ENCODE results near the gene NTPCR. TPM values are rescaled to one million over a fixed set of nuclear protein-coding genes. Genes with fewer than 3 reads are reported as not detected.
A peak's percentile ranks its signal among the peaks of the same experiment; 100 is the strongest.
"Not testable (repeated sequence)": the region's sequence is repeated elsewhere in the genome, so short reads cannot be mapped to it uniquely, and the experiment has no call there.

The NTPCR gene
- total RNA-seq, 2 donors from 2014 or later, result 59.0 to 85.4 TPM

DNA sequence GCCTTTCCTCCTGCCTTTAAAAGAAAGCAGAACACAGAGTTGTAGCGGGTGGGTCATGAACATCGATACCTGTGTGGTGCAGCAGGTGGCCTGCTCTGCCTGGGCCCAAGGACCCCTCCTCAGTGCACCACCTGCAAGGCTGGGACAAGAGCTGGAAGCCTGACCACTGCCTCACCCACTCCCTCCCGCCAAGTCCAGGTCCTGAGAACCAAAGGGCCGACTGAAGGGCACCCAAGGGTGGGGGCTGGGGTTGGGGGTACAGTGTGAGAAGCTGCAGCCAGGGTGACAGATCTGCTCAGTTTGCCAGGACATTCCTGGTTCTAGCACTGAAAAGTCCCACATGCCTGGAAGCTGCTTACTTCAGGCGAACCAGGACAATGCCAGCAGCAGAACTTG, 36.1 kb downstream of the NTPCR start:
- DNase-seq (ENCODE audit: low spot score in 2 of 2), result no peak
- peaks cover 0 to 2% of the 10 kb centered on the region in 2 donors for H3K36me3 Mint-ChIP-seq
- no peaks in the 10 kb centered on the region for H3K9me3 Mint-ChIP-seq
- no peak overlapping the region for H3K27ac Mint-ChIP-seq
- ATAC-seq, result no peak

DNA sequence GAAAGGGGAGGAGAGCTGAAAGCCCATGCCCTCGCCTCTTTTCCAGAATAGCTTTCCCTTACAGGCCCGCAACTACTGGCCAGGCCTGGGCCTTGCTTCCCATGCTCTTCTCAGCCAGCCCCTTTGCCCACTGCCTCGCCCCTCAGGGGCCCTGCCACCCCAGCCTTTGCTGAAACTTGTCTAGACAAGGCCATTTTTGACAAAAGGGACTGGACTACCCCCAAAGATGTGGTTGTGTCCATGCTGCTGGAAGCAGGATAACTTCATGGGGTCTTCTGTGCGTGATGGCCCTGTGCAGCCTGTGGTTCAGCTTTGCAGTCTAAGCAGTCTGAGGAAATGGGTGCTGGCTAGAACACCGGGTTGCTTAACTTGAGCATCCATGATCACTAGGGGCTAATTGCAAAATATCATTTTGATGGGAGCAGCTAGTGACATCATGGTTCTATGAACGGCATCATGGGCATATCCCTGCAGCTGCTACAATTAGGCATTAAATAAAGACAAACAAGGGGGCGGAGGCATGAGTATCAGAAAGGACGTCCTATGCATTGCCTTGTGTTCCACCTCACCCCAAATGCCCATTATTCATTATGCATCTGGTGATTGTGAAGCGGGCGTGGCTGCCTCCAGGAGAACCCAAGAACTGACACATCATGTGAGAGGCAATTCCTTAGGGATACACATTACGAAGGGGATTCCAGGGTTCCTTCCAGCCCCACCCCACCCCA, 36.8 kb downstream of the NTPCR start:
- DNase-seq (ENCODE audit: low spot score in 2 of 2) (no peak), ATAC-seq (no peak)
- Mint-ChIP-seq H3K27ac (peak overlapping the region in 1 of 2 donors; percentile 29), H3K36me3 (peaks cover 0 to 9% of the 10 kb centered on the region in 2 donors), H3K9me3 (no peaks in the 10 kb centered on the region)

DNA sequence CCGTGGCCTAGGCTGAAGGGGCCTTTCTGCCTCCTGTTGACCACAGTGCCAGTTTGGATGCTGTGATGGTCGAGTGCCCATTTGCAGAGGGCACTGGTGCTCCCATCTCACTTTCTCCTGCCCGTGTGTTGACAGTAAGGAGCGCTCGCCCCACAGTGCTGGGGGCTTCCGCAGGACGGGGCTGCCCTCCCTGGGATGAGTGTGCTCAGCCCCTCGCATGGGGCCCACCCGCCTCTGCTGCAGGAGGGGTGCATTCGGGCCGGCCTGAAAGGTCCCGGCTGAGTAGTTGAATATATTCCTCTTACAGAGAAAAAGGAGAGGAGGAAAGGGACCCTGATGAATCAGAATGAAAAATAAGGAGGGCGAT, 37.3 kb downstream of the NTPCR start:
- DNase-seq (ENCODE audit: low spot score in 2 of 2), result no peak
- no peak for ATAC-seq
- H3K9me3 Mint-ChIP-seq, result peaks cover 0 to 2% of the 10 kb centered on the region in 2 donors
- peaks cover 2 to 14% of the 10 kb centered on the region in 2 donors for H3K36me3 Mint-ChIP-seq
- no peak overlapping the region for H3K27ac Mint-ChIP-seq

DNA sequence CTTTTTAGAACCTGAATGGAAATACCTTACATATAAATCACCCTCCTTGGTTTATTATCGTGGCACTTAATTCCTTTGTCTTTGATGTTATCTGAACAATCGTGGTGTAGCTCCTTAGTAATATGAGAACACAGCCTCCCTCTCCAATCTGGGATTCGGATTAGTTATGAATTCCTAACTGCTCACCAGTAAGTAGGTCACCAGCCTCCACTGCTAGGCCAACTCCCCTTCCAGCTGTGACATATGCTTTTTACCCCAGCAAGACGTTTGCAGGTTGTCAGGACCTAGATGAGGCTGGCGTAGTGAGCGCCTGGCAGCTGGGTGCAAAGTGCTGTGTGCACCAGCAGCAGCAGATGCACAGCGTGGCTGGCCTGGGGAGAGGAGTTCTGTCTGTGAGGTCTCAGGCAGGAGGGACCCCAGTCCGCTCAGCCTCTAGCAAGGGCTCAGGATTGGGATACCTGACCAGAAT, 38.2 kb downstream of the NTPCR start:
- H3K36me3 Mint-ChIP-seq, result peaks cover 10 to 23% of the 10 kb centered on the region in 2 donors
- no peak for DNase-seq (ENCODE audit: low spot score in 2 of 2)
- H3K27ac Mint-ChIP-seq, result no peak overlapping the region
- no peak for ATAC-seq
- H3K9me3 Mint-ChIP-seq, result peaks cover 5 to 9% of the 10 kb centered on the region in 2 donors

DNA sequence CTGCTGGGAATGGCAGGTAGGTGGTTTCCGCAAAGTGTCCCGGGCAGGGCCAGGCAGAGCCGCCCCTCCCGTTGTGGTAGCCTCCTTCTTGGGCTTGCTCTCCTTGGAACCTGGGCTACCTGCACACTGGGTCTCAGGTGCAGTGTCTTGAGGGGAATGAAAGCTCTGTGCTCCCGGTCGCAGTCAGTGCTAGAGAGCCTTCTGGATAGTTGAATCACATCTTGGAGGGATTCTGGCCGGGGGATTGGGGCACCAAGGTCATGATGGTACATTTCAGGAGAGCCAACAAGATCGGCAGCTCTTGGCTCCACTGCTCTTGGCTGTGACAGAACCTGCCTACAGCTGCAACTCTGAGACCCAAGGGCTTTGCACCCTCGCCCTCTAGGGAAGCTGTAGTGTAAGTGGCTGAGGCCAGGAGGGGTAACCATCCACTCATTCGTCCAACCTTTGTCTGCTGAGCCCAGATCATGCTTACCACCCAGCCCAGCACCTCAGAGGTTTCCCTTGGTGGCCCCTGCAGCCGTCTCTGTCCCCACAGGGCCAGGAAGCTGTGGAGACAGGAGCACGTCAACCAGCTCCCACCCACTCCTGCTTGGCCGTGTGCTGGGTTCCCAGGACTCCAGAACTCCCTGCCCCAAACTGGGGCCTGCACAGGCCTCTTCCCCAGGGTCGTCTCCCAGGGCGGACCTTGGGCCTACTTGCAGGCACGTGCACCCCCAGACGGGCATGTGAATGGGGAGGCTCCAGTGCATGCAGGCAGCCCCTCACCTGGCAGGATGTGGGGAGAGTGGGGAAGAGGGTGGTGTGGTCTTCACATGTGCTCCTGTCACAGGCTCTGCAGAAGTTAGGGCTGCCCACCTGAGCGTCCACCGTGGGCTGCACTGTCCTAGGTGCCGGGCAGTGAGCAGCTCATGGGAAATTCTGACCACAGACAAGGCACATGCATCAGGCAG, 40.0 kb downstream of the NTPCR start:
- DNase-seq (ENCODE audit: low spot score in 2 of 2) (no peak), ATAC-seq (no peak)
- H3K9me3 Mint-ChIP-seq, result peaks cover 8 to 19% of the 10 kb centered on the region in 2 donors
- H3K36me3 Mint-ChIP-seq, result peaks cover 28 to 41% of the 10 kb centered on the region in 2 donors
- H3K27ac Mint-ChIP-seq, result peak overlapping the region; percentile 34 to 92

DNA sequence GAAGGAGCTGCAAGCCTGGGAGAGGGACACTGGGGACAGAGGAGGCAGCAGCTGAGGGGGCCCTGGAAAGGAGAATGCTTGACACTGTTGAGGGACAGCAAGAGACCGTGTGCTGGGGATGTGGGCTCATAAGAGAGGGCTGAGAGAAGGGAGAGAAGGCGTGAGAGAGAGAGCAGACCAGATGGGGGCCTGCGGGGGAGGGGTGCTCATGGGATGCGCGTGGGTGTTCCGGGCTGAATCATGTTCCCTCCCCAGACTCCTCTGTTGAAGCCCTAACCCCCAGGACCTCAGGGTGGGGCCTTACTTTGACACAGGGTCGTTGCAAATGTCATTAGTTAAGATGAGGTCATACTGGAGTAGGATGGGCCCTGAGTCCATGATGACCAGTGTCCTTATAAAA, 40.8 kb downstream of the NTPCR start:
- DNase-seq (ENCODE audit: low spot score in 2 of 2) (no peak), ATAC-seq (no peak)
- peaks cover 8 to 19% of the 10 kb centered on the region in 2 donors for H3K9me3 Mint-ChIP-seq
- peak overlapping the region; percentile 34 to 92 for H3K27ac Mint-ChIP-seq
- H3K36me3 Mint-ChIP-seq, result peaks cover 28 to 43% of the 10 kb centered on the region in 2 donors

DNA sequence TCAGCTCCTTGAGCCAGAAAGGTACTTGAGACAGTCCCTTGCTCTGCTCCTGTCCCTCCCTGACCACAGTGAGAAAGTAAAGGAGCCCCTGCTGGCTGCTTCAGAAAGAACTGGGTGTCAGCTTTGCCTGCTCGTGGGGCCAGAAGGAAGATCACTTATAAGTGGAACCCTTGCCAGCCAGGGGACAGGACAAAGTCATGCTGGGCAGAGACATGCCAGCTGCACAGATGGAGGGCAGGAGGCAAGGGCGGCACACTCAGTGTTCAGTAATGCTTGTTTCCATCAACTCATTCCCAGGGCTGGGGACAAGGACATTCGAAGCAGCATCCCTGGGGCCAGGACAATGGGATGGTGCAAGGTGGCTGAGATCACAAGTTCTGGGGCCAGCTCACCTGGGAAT, 41.8 kb downstream of the NTPCR start:
- DNase-seq (ENCODE audit: low spot score in 2 of 2) (no peak), ATAC-seq (no peak)
- Mint-ChIP-seq H3K36me3 (peaks cover 38 to 53% of the 10 kb centered on the region in 2 donors), H3K9me3 (peaks cover 8 to 23% of the 10 kb centered on the region in 2 donors), H3K27ac (no peak overlapping the region)

DNA sequence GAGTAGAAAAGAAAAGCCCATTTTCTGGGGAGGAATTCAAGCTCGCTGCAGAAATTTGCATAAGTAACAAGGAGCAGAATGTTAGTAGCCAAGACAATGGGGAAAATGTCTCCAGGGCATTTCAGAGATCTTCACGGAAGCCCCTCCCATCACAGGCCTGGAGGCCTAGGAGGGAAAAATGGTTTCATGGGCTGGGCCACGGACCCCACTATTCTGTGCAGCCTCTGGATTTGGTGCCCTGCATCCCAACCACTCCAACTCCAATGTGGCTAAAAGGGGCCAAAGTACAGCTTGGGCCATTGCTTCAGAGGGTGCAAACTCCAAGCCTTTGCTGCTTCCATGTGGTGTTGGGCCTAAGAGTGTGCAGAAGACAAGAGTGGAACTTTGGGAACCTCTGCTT, 43.1 kb downstream of the NTPCR start:
- ATAC-seq (no peak), DNase-seq (ENCODE audit: low spot score in 2 of 2) (no peak)
- Mint-ChIP-seq H3K9me3 (peaks cover 8 to 23% of the 10 kb centered on the region in 2 donors), H3K27ac (no peak overlapping the region), H3K36me3 (peaks cover 50 to 65% of the 10 kb centered on the region in 2 donors)

DNA sequence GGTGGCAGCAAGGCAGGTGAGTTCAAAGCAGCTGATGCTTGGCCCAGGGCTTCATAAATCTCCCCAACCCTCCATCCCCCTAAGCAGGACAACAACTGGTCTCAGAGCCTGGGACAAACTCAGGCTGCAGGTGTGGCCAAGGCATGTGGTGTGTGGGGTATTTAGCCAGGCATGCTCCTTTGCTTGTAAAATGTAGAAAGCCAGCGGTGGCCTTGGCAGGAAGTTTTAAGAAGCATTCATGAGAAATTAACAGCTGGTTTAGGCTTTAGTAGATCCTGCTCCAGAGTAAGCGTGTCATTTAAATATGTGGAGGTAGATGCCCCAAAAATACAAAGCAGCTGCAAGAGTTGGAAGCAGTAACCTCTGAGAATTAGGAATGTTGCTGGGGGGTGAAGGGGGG, 44.8 kb downstream of the NTPCR start:
- Mint-ChIP-seq H3K27ac (no peak overlapping the region), H3K36me3 (peaks cover 56 to 69% of the 10 kb centered on the region in 2 donors), H3K9me3 (peaks cover 8 to 23% of the 10 kb centered on the region in 2 donors)
- DNase-seq (ENCODE audit: low spot score in 2 of 2), result no peak
- ATAC-seq, result no peak

DNA sequence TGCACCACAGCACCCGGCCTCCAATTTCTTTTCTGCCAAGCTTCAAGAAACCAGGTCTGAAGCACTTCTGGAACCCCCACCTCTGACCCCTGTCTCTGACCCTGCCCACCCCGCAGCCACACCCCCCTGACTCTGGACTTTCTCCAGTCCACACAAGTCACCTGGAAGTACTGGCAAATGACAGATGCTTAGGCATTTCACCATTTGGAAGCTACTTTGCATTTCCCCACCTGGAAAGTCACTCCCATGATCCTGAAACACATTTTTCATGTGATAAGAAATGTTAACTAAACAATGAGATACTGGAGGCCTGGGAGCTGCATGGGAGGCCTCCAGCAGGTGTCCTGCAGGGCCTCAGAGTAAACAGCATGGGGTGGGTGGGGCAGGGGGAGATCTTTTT, 45.7 kb downstream of the NTPCR start:
- H3K9me3 Mint-ChIP-seq, result peaks cover 8 to 23% of the 10 kb centered on the region in 2 donors
- peak overlapping the region in 1 of 2 donors; percentile 62 for H3K27ac Mint-ChIP-seq
- ATAC-seq (no peak), DNase-seq (ENCODE audit: low spot score in 2 of 2) (no peak)
- peaks cover 62 to 74% of the 10 kb centered on the region in 2 donors for H3K36me3 Mint-ChIP-seq

DNA sequence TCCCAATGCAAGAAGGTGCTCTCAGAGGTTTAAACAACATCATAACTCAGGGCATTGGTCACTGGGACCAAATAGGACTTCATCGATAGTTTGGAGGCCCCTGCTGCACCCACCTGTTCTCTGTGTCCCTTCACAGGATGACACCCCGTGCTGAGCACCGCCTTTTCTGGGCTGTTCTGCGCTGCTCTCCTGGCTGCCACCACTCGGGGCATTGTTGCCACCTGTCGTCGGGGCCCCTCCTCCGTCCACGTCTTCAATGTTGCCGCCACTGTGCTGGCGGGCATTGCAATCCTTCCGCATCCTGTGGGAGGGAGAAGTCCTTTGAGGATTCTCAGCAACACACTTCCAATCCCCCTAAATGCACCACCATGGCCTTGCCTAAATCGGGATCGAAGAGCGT, 47.7 kb downstream of the NTPCR start:
- no peak for DNase-seq (ENCODE audit: low spot score in 2 of 2)
- no peak for ATAC-seq
- Mint-ChIP-seq H3K27ac (no peak overlapping the region), H3K9me3 (peaks cover 6 to 21% of the 10 kb centered on the region in 2 donors), H3K36me3 (peaks cover 56 to 63% of the 10 kb centered on the region in 2 donors)

DNA sequence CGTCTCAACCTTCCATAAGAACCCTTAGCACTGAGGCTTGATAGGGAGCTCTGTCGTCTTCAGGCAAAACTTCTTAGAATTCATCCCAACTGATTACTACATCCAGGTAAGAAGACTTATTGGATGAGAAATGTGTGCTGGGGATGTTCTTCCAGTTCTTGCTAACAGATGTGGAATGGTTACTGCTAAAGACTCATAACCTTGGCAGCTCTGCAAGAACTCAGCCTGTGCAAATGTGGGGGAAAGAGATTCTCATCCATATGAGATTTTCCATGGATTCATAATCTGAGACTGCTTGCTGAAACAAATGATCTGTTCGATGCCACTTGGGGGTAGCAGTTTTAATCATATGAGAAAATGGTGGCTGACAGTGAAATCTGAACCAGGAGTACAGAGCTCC, 48.2 kb downstream of the NTPCR start:
- ATAC-seq, result no peak
- H3K9me3 Mint-ChIP-seq, result peaks cover 5 to 18% of the 10 kb centered on the region in 2 donors
- peaks cover 51 to 57% of the 10 kb centered on the region in 2 donors for H3K36me3 Mint-ChIP-seq
- no peak for DNase-seq (ENCODE audit: low spot score in 2 of 2)
- H3K27ac Mint-ChIP-seq, result no peak overlapping the region

DNA sequence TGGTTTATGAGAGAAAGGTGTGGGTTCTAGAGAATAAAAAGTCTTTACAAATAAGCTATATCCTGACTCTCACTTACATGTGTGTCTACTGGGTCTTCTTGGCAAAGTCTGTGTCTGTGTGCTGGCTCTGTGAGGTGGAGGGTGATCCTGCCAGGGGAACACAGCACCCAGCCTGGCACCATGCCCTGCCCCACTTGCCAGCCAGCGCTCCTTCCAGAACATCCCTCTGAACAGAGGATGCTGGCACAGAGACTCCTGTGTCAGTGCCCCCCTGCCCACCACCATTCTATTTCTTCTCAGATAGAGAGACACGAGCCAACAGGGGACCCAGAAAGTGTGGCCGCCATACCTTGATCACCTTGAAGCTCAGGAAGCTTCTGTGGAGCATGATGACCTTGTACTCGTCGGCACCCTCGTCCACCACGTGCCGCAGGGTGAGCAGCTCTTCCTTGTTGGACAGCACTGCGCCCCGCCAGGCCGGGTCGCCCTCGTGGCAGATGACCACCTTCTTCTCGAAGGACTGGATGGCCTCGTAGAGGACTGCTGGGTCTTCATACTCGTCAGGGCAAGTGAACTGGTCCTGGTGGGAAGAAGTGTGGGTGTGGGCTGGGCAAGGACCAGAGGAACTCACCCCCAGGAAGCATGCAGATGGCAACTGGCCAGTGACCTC, 49.7 kb downstream of the NTPCR start:
- Mint-ChIP-seq H3K36me3 (peaks cover 37 to 43% of the 10 kb centered on the region in 2 donors), H3K9me3 (peaks cover 3 to 8% of the 10 kb centered on the region in 2 donors), H3K27ac (no peak overlapping the region)
- DNase-seq (ENCODE audit: low spot score in 2 of 2) (no peak), ATAC-seq (no peak)

DNA sequence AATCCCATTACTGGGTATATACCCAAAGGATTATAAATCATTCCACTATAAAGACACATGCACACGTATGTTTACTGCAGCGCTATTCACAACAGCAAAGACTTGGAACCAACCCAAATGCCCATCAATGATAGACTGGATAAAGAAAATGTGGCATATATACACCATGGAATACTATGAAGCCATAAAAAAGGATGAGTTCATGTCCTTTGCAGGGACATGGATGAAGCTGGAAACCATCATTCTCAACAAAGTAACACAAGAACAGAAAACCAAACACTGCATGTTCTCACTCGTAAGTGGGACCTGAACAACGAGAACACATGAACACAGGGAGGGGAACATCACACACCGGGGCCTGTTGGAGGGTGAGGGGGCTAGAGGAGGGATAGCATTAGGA, 53.2 kb downstream of the NTPCR start:
- H3K36me3 Mint-ChIP-seq, result peaks cover 8 to 17% of the 10 kb centered on the region in 2 donors
- not testable (repeated sequence) for ATAC-seq; H3K27ac Mint-ChIP-seq; DNase-seq (ENCODE audit: low spot score in 2 of 2); H3K9me3 Mint-ChIP-seq

DNA sequence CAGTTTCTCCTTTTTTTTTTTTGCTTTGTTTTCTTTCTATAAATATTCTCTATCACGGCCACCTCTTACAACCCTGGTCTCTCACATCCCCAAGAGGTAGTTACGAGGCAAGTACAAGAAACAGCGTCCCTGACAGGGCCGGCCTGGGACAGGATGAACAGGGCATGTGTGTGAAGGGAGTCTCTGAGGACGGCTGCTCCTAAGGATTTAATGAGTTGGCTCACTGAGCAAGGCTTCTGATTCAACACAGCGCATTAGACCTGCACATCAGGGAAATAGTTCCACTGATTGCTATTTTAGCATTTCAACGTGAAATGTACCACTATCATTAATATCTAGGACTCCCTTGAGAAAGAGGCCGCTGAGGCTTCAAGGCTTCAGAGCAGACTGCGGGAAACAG, 54.0 kb downstream of the NTPCR start:
- peaks cover 3 to 5% of the 10 kb centered on the region in 2 donors for H3K9me3 Mint-ChIP-seq
- H3K36me3 Mint-ChIP-seq, result peaks cover 6 to 12% of the 10 kb centered on the region in 2 donors
- no peak overlapping the region for H3K27ac Mint-ChIP-seq
- no peak for DNase-seq (ENCODE audit: low spot score in 2 of 2)
- ATAC-seq, result no peak

DNA sequence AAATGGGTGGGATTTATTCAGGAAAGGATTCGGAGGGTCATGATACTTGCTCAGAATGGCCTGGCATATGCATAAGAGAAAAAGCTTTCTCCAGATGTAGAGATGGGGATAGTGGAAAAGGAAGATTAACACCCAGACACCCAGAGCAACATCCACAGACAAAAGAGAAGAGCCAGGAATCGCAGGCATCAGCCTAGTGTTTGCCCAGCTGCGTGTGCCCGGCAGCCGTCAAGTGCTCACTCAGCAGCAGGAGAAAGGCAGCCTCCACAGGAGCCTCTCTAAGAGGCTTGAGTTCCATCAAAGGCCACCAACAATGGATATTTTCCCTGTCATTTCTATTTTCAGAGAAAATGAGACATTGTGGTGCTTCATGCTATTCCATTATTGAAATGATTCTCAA, 54.7 kb downstream of the NTPCR start:
- DNase-seq (ENCODE audit: low spot score in 2 of 2) (no peak), ATAC-seq (no peak)
- Mint-ChIP-seq H3K36me3 (peaks cover 6 to 12% of the 10 kb centered on the region in 2 donors), H3K27ac (no peak overlapping the region), H3K9me3 (peaks cover 3 to 5% of the 10 kb centered on the region in 2 donors)

DNA sequence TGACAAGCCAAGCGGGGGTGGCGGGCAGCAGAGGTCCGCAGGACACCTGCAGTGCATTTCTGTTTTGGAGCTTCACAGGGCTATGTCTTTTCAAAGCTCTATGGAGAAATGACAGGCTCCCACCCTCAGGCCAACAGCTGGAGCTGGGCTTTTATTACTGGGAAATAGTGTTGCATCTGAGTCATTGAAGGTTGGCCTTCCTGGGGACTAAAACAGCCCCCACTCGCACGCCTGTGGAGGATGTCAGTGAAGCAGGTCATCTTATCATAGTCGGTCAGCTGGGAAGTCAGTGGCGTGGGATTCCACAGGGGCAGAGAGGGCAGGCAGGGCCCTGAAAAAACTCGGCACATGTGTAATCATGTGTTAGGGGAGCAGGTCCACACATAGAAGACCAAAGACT, 55.3 kb downstream of the NTPCR start:
- Mint-ChIP-seq H3K36me3 (peaks cover 1 to 7% of the 10 kb centered on the region in 2 donors), H3K27ac (no peak overlapping the region), H3K9me3 (peaks cover 3 to 5% of the 10 kb centered on the region in 2 donors)
- DNase-seq (ENCODE audit: low spot score in 2 of 2) (no peak), ATAC-seq (no peak)
